ENCODE results near the gene MYO3B. TPM values are rescaled to one million over a fixed set of nuclear protein-coding genes. Genes with fewer than 3 reads are reported as not detected.

MYO3B gene
- total and polyA plus RNA-seq, 8 donors: 0.38 to 1.3 (median 0.52) TPM

DNA sequence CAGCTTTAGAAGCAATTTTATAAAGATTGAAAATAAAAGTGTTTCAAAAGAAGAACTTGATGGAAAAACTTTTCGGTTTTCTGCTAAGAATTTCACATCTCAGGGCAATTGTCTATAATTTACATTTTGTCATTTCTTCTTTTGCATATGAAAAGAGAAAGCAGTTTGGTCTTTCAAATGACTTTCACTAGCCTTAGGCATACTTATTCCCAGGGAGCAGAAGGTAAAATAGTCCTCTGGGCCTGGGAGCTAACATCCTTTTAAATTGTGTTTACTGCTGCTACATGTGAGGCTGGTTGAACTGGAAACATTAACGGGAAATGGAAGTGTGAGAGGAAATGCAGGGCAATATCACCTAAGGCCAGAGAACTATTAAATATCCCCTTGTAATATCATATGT lies 37.1 kb downstream of the MYO3B start:
- 49 to 56% methylated on average over 2 of the region's 2 CpGs for WGBS, 2 donors

DNA sequence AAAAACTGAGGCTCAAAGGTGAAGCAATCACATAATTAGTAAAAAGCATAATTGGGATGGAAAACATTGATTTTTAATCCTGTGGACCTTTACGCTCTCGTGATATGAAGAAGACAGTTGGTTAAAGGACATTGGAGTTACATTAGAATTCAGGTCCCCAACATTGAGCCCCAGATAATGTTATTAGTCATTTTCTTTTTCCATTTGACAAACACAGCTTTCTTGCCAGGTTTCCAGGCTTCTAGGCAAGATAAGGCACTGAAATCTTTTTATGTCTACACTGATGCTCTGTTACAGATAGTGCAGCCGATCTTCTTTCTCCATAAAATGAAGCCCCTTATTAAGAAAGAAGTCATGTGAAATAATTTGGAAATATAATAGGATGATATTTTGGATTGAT lies 38.5 kb downstream of the MYO3B start:
- 71 to 89% methylated on average over 3 of the region's 3 CpGs for WGBS, 2 donors
- TF ChIP-seq, protein P1, sequence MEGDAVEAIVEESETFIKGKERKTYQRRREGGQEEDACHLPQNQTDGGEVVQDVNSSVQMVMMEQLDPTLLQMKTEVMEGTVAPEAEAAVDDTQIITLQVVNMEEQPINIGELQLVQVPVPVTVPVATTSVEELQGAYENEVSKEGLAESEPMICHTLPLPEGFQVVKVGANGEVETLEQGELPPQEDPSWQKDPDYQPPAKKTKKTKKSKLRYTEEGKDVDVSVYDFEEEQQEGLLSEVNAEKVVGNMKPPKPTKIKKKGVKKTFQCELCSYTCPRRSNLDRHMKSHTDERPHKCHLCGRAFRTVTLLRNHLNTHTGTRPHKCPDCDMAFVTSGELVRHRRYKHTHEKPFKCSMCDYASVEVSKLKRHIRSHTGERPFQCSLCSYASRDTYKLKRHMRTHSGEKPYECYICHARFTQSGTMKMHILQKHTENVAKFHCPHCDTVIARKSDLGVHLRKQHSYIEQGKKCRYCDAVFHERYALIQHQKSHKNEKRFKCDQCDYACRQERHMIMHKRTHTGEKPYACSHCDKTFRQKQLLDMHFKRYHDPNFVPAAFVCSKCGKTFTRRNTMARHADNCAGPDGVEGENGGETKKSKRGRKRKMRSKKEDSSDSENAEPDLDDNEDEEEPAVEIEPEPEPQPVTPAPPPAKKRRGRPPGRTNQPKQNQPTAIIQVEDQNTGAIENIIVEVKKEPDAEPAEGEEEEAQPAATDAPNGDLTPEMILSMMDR (IDR thresholded peaks at IDR 0.05): no peak
- intact Hi-C loops (cut with DNase I): no loop called here
- Histone ChIP-seq H3K36me3 (no peaks in the 10 kb centered on the region), H3K27ac (no peak overlapping the region), H3K27me3 (no peaks in the 10 kb centered on the region), H3K4me1 (no peaks in the 10 kb centered on the region), H3K9me3 (no peaks in the 10 kb centered on the region), H3K4me3 (no peak overlapping the region)
- FAIRE-seq (no peak), DNase-seq (no peak), ATAC-seq (no peak)

More for the DNA sequence above, 37.1 kb downstream of the MYO3B start:
- intact Hi-C loops (cut with DNase I): no loop called here
- TF ChIP-seq, protein P1 (IDR thresholded peaks at IDR 0.05): no peak
- no peaks in the 10 kb centered on the region for H3K36me3 ChIP-seq
- no peak overlapping the region for H3K4me3 ChIP-seq
- FAIRE-seq: no peak
- no peak overlapping the region for H3K27ac ChIP-seq
- no peak for ATAC-seq
- H3K9me3 ChIP-seq: no peaks in the 10 kb centered on the region
- no peaks in the 10 kb centered on the region for H3K4me1 ChIP-seq
- H3K27me3 ChIP-seq: no peaks in the 10 kb centered on the region
- no peak for DNase-seq

DNA sequence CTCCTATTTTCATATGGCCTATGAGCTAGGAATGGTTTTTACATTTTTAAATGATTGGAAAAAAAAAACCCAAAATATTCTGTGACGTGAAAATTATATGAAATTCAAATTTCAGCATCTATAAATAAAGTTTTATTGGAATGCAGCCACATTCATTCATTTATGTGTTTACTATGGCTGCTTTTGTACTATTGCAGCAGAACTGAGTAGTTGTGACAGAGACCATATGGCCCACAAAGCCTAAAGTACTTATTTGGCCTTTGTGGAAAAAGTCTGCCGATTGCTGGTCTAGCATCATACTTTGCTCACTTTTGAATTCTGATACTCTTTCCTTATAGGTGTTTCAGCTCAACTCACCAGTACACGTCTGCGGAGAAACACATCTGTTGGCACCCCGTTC lies 39.0 kb downstream of the MYO3B start:
- ATAC-seq (peak in 1 of 4 donors; percentile 49), DNase-seq (no peak), FAIRE-seq (no peak)
- TF ChIP-seq, protein P1 (IDR thresholded peaks at IDR 0.05): no peak
- peak overlapping the region in 2 of 4 donors; percentile 28 to 33 for H3K27ac ChIP-seq
- no peaks in the 10 kb centered on the region for H3K27me3 ChIP-seq
- intact Hi-C loops (cut with DNase I): no loop called here
- H3K36me3 ChIP-seq: no peaks in the 10 kb centered on the region
- WGBS, 2 donors: 77 to 81% methylated on average over 5 of the region's 5 CpGs
- H3K4me3 ChIP-seq: no peak overlapping the region
- no peaks in the 10 kb centered on the region for H3K9me3 ChIP-seq
- H3K4me1 ChIP-seq: no peaks in the 10 kb centered on the region

DNA sequence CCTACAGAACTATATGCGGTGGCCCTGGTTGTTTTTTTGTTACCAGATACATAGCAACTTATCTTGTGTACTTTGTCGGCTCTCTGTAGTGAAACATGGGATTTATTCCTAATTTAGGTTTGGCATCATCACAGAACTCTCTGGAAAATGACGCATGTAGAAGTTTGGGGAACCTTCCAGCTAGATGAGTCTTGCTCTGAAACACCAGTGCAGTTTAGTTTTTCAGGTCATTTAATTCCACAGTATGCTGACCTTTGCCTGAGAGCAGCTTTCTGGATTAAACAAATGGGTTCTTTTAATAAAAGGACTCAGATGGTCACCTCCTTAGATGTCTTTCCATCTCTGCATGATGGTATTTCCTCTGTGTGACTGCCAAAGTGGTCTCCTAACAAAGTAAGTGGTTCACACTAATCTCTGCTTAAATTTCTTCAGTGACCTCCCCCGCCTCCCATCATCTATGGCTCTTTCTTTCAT lies 39.9 kb downstream of the MYO3B start:
- no peak for FAIRE-seq
- 88 to 93% methylated on average over 4 of the region's 4 CpGs for WGBS, 2 donors
- Histone ChIP-seq H3K4me1 (no peaks in the 10 kb centered on the region), H3K36me3 (no peaks in the 10 kb centered on the region), H3K27me3 (no peaks in the 10 kb centered on the region), H3K27ac (peak overlapping the region in 1 of 4 donors; percentile 28), H3K9me3 (no peaks in the 10 kb centered on the region), H3K4me3 (no peak overlapping the region)
- DNase-seq: no peak
- TF ChIP-seq, protein P1 (IDR thresholded peaks at IDR 0.05): no peak
- peak in 2 of 4 donors; percentile 21 to 70 for ATAC-seq
- intact Hi-C loops (cut with DNase I): no loop called here

DNA sequence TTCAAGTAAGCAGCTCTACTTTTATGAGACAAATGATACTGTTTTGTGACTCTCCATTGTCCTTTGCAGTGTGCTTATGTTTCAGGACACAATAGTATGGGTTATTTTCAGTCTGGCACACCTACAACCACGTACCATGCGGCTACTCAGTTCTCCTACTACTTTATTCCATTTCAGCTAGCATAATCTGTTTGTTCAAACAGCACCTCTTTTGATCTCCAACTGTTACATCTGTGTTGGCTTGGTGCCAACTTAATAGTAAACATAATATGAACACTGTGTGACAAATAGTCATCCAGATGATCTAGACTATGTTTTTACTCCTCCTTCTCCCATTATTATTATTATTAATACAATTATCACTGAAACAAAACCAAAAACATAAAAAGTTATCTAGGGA lies 40.5 kb downstream of the MYO3B start:
- no peak overlapping the region for H3K27ac ChIP-seq
- no peaks in the 10 kb centered on the region for H3K36me3 ChIP-seq
- DNase-seq: no peak
- intact Hi-C loops (cut with DNase I): no loop called here
- ATAC-seq: peak in 2 of 4 donors; percentile 43 to 44
- H3K4me1 ChIP-seq: no peaks in the 10 kb centered on the region
- 40 to 45% methylated on average over 2 of the region's 2 CpGs for WGBS, 2 donors
- H3K9me3 ChIP-seq: no peaks in the 10 kb centered on the region
- H3K4me3 ChIP-seq: no peak overlapping the region
- FAIRE-seq: no peak
- no peaks in the 10 kb centered on the region for H3K27me3 ChIP-seq
- TF ChIP-seq, protein P1 (IDR thresholded peaks at IDR 0.05): no peak

Measured in pancreas (tissue), 10 donors.